ENCODE data around the gene PTPN1. TPM values are rescaled to one million over a fixed set of nuclear protein-coding genes. Genes with fewer than 3 reads are reported as not detected.
"Not testable (repeated sequence)": the region's sequence is repeated elsewhere in the genome, so short reads cannot be mapped to it uniquely, and the experiment has no call there.

Gene PTPN1
- polyA plus RNA-seq, 3 donors: 30.0 to 31.1 (median 30.9) TPM

DNA sequence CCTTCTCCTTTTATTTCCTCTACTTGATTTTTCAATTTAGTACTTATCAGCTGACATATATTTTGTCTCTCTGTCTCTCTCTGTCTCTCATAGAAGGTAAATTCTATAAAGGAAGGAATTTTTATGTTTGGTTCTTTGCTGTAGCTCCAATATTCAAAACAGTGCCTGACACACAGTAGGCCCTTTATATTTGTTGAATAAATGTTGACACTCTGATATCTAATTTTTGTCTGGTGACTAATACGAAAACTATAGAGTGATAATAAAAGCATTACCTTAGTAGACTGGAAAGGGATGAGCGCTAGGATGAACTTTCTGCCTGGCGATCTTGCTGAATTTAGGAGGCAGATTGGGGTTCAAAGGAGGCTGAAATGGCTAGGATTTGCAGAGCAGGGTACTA is 42.8 kb downstream of the PTPN1 start:
- no peak for DNase-seq (ENCODE audit: low read depth in 3 of 3, low spot score in 2 of 3)

DNA sequence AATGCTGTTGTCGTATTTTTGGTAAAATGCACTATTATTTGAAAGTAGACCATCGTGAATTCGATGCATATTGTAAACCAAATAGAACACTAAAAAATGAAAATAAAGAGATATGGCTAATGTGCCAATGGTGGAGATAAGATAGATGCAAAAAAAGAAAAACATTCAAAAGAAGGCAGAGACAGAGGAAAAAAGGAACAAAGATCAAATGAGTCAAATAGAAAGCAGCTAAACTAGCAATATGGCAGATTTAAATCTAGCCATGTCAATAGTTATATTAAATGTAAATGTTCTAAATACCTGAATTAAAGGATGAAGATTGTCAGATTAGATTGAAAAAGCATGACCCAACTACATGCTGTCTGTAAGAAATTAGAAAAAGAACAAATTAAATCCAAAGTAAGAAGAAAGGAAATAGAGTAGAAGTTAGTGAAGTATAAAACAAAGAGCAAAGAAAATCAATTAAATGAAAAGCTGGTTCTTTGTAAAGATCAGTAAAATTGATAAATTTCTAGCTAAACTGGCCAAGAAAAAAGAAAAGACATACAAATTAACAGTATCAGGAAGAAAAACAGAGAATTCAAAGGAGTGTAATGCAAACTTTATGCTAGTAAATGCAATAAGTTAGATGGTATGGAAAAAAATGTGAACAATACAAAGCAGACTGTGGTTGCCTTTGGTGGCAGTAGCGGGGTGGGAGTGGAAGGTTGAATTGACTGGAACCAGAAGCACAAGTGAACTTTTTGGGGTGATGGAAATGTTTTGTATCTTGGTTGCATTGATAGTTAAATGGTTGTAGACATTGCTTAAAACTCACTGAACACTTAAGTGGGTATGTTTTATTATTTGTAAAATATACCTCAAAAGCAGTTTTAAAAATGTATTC is 44.8 kb downstream of the PTPN1 start:
- no peak for DNase-seq (ENCODE audit: low read depth in 3 of 3, low spot score in 2 of 3)

DNA sequence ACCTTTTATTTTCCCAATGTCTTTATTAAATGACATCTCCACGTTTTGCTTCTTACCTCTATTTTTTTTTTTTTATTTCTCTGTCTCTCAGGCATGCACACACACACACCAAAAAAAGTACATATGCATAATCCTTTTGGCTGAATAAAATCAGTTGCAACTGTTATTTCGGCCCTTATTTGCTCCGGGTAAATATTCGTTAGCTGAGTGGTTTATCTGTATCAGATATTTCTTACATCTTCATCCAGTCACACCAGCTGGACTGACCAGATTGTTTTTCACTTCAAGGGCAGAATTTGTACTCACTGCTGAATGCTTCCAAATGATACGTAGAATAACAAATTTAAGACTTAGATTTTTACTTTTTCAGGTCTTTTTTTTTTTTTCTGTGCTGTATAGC is 45.5 kb downstream of the PTPN1 start:
- DNase-seq (ENCODE audit: low read depth in 3 of 3, low spot score in 2 of 3): no peak

DNA sequence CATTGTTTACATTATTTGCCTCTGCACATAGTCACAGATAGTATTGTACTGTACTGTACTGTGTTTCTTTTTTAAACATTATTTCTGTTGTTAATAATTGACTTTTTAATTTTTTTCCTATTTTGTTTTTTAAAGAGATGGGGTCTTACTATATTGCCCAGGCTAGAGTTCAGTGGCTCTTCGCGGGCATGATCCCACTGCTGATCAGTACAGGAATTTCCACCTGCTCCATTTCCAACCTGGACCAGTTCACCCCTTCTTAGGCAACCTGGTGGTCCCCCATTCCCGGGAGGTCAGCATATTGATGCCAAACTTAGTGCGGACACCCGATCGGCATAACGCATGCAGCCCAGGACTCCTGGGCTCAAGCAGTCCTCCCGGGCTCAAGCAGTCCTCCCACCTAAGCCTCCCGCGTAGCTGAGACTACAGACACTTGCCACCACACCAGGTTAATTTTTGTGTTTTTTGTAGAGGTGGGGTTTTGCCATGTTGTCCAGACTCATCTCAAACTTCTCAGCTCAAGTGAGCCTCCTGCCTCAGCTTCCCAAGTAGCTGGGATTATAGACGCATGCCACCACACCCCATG is 47.5 kb downstream of the PTPN1 start:
- no peak for DNase-seq (ENCODE audit: low read depth in 3 of 3, low spot score in 2 of 3)

DNA sequence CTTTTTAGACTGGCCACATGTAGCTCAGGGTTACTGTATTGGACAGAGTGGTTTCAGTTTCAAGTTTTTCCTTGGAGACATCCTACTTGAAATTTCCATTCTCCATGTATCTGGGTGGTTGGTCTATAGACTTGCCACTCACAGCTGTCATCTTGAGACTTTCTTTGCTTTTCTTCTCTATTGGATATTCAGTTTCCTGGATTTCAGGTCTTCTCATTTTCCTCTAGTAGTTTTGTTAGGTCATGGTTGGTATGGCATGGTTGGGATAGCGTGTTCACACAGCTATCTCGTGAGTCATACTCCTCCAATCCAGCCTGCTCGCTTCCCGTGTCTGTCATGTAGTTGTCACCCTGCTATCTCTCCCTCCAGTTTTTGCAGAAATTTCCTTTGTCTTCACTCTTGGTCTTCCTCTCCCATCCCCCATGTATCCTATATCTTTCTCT is 48.3 kb downstream of the PTPN1 start:
- DNase-seq (ENCODE audit: low read depth in 3 of 3, low spot score in 2 of 3): no peak

DNA sequence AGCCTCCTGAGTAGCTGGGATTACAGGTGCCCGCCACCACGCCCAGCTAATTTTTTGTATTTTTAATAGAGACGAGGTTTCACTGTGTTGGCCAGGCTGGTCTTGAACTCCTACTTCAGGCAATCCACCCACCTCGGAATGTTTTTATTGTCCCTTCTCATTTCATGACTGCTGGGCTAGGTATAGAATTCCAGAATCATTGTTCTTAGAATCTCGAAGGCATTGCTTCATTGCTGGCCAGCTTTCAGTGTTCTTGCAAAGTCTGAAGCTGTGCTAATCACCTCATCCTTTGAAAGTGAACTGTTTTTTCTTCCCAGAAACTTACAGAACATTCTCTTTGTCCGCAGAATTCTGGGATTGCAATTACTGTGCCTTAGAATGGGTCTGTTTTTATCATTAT is 49.0 kb downstream of the PTPN1 start:
- DNase-seq (ENCODE audit: low read depth in 3 of 3, low spot score in 2 of 3): no peak

DNA sequence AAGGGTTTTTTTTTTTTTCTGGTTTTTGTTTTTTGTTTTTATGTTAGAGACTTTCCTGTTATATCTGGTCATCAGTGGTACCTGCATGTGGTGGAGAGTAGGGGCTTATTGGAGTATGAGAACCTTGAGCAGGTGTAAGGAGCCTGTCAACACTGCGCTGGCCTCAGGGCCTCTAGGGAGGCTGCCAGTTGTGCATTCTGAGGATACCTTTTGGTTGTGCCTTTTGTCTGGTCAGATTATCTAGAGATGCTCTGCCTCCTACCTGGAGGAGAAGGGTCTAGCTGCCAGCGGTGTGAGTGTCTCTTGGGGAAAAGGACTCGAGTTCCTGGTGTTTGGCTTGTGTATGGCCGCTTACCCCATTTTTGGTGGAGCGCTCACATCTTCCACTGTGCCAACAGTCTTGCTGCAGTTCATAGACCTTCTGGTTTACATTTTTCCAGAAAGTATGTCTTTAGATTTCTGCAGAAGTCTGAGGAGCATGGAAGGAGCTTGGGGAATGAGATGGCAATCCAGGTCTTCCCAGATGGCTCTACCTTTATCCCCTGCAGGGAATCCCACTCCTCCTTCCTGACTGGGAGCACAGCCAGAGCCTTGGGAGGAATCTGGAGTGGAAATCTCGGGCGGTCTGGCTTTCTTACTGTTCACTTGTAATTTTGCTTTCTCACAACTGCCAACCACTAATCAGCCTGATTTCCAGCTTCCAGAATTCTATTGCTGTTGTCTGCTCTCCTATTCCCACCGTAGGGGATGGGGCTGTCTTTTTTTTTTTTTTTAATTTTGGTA is 49.9 kb downstream of the PTPN1 start:
- no peak for DNase-seq (ENCODE audit: low read depth in 3 of 3, low spot score in 2 of 3)

DNA sequence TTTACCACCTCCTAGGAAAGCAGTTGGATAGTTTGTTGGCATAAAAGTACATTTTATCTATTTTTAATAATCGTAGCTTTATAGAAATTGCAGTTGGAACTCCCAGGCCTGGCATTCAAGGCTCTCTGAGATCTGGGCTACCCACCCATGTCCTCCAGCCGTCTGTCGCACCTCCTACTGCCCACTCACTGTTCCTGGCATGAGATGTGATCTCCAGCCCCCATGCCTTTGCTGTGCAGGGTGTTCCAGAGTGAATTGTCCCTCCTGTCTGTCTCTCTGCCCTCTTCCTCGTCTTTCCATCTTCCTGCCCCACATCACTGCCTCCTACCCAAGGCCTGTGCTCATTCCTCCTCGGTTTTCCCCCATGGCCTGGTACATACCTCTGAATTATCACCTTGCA is 50.7 kb downstream of the PTPN1 start:
- no peak for DNase-seq (ENCODE audit: low read depth in 3 of 3, low spot score in 2 of 3)

DNA sequence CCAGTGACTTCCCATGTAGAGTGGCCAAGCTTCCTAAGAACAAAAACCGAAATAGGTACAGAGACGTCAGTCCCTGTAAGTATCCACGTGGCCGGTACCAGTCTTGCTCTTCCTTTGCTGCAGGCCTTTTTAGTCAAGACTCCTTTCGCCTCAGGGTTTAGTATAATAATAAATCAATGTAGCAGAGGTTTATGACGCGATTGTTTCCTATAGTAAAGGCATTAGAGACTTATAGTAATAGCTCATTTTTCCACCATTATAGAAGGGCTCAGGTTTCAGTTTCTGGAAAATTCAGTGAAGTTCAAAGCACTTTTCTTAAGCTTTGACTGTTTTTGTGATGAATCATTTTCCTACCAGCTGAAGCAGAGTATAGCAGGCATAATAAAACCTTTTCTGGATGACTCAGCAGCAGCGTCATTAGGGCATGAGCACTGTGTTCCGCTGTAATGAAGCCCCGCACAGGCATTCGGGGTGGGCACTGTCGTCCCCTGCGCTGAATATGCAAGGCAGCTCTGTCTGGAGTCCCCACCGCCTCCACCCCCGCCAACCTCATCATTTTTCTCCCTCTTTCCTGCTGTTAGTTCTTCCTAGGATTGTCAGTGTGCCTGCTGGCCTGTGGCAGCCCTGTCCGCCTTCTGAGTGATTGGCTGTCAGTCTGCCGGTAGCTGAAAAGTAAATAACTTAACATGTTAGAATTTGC is 51.3 kb downstream of the PTPN1 start:
- DNase-seq (ENCODE audit: low read depth in 3 of 3, low spot score in 2 of 3): no peak

DNA sequence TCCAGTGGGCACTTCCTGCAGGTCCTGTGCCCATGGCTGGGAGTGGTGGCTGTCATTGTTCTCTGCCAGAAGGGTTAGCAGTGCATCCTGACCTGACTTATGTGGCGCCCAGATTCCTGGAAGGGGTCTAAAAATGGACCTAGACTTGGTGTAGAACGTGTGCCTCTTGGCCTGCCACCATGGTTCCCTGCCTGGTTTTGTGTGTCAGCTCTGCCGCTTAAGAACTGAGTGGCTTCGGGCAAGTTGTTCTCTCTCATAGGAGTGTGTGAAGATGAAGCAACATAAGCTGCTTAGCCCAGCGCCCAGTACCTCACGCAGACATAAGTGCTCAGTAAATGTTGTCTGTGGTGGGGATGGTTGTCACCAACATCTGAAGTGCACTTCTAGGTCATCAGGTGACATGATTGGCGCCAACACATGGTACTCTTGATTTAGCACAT is 52.1 kb downstream of the PTPN1 start:
- no peak for DNase-seq (ENCODE audit: low read depth in 3 of 3, low spot score in 2 of 3)

DNA sequence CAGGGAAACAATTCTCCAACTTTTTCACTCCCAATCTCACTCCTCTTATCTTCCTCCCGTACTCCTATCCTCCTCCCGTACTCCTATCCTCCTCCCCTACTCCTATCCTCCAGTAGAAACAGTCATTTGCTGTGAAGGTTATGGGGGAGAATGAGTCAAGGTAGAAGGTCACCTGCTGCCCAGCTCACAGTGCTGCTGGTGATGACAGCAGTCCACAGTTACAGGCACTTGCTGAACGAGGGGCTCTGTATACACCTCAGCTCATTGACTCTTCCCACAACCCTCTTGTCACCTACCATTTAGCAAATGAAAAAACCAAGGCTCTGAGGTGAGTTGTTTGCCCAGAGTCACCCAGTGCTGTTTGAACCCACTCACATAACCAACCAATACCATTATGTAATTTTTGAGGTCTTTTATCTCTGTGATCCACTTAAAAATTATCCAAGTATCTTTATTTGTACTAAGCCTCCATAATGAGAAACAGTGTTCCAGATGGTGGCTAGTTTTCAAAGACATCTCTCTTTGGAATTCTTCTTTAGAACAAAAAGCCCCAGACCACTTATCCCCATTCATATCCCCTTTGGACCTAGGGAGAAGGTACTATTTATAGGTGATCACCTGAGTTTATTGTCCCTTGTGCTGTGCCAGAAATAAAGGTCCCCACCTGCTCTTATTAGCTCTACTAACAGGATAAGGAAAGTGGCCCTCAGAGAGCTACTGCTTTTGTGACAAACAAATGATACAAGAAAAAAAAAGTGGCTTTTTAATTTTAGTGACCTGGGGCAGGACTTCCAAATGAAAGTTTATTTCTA is 53.2 kb downstream of the PTPN1 start:
- no peak for DNase-seq (ENCODE audit: low read depth in 3 of 3, low spot score in 2 of 3)

DNA sequence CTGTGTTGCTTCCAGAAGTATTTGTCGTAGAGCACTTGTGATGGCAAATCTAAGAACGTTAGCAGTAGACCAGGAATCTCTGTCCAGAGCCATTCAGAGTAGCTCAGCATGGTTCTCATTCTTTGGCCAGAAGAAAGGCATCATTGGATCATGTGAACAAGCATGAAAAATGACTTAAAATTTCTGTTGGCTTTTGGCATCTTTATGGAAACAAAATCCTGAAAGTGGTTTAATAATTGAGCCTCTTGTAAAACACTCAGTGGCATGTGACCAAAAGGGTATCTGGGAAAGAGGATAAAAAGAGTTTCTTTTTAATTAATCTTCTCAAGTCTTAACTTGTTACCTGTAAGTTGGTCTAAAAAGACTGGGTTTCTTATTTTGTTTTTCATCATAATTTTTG is 55.2 kb downstream of the PTPN1 start:
- no peak for DNase-seq (ENCODE audit: low read depth in 3 of 3, low spot score in 2 of 3)

DNA sequence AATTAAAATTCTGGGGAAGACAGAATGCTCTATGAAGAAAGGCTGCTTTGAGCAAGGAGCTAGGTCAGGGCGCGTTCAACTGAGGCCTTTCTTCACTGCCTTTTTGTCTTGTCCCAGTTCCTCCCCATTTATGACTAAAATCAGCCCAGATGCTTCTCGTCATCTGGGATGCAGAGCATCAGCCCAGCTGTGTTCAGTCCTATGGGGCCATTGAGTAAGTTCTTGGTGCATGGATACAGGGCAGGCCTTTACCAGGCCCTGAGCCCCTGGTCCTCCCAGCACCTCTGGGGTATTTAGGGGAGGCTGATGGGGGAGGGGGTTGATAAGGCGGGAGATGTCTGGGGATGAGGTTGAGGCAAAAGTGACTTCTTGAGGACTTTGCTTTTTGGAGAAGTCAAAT is 55.7 kb downstream of the PTPN1 start:
- no peak for DNase-seq (ENCODE audit: low read depth in 3 of 3, low spot score in 2 of 3)

DNA sequence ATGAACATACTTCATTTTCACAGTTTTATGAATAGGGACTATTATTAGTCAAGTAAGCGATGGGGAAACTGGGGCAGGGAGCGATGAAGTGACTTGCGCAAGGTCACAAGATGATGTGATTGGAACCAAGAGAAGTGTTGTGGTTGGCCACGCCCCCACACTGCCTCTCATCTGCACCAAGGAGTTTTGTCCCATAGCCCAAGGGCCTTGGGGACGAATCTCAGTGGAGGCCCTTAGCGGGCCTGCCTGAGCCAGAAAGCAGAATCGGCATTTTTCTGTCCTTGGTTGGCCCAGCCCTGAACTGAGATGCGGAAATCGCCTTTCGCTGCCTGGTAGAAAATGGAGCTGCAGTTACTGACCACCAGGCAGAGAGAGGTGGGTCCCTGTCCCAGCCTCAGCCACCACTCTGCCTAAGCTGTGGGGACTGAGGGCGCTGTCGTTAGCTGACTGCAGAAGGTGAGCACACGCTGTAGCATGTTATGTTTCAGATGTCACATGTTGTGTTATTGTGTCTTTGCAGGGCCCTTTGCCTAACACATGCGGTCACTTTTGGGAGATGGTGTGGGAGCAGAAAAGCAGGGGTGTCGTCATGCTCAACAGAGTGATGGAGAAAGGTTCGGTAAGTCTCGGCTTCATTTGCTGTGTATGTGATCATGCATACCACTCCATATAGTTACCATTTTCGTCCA is 57.8 kb downstream of the PTPN1 start:
- no peak for DNase-seq (ENCODE audit: low read depth in 3 of 3, low spot score in 2 of 3)

DNA sequence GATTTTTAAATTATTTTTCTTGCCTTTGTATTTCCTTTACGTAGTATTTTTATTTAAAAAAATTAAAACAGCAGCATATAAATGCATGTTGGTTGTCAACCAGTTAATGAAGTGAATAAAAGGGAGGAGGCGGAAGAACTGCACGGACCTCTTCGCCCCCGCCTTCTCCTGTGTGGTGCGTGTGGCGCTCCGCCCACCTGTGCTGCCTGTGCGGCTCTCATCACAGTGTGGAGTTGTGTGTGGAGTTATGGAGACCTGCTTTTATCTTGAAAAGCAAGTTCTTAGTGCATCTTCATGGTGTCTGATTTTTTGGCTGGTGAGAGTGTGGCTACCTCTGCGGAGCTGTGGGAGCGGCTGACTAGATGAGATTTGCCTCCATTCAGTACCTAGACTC is 58.4 kb downstream of the PTPN1 start:
- no peak for DNase-seq (ENCODE audit: low read depth in 3 of 3, low spot score in 2 of 3)

DNA sequence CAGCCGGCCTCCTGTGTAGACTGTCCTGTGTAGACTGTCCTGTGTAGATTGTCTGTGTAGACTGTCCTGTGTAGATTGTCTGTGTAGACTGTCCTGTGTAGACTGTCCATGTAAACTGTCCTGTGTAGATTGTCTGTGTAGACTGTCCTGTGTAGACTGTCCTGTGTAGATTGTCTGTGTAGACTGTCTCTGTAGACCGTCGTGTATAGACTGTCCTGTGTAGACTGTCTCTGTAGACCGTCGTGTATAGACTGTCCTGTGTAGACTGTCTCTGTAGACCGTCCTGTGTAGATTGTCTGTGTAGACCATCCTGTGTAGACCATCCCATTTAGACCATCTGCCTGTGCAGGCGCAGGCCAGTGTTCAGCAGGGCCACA is 59.3 kb downstream of the PTPN1 start:
- not testable (repeated sequence) for DNase-seq (ENCODE audit: low read depth in 3 of 3, low spot score in 2 of 3)

DNA sequence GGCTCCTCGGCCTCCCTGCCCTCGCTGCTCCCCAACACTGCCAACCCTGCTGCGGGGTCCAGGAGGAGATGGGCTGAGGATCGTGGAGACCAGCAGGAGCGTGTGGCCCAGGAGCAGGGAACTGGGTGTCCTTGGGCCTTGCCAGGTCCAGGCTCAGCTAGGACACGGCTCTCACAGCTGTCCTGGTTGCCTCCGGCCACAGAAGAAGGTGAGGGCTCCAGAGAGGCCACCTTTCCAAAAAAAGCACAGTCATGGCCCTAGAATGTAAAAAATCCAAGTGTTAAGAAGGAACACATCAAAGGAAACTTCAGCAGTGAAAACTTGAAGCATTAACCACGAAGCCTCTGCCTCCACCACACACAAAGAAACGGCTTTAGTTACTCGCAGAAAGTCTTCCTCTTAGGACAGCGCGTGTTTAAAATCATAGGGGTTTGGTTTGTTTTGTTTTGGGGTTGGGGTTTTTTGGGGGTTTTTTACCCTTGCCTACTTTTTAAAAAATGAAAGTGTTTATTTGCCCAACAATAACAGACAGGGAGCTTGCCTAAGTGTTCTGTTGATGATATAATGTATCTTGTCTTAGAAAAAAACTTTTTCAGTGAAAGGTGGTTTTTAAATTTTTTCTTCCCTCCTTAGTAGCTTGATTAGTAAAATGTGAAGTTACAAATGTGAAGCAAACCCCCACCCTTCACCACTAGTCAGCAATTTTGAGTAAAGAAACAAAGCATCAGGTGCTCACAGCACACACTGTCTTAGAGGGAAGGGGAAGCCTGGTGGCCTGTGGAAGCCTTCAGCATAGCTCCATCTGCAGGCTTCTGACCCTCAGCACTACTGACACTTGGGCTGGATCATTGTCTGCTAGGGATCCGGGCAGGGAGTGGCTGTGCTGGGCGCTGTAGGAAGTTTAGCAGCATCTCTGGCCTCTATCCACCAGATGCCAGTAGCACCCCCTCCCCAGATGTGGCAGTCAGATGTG is 60.0 kb downstream of the PTPN1 start:
- no peak for DNase-seq (ENCODE audit: low read depth in 3 of 3, low spot score in 2 of 3)

DNA sequence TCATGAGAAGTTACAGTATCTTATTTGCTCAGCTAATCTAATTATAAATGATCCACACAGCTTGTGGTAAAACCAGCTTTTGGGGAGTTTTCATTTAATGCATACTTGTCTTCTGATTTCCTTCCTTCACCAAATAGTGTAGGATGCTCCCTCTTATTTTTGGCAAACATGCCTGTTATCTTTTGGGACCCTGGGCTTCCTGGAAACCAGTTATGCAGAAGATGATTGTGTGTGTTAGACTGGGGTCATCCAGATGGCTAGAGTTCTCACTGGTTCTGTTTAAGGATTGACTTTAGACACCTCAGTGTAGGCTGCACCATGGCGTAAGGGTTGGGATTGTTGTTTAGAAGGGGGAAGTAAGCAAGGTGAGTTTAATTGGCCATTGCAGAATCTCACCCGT is 61.3 kb downstream of the PTPN1 start:
- no peak for DNase-seq (ENCODE audit: low read depth in 3 of 3, low spot score in 2 of 3)
